ENCODE data around the gene SYNPO2. TPM values are rescaled to one million over a fixed set of nuclear protein-coding genes. Genes with fewer than 3 reads are reported as not detected.

Gene SYNPO2
- total and polyA plus RNA-seq, 2 of the 13 experiments (the other 11 are each of a cell fraction or from before 2014, with no cell fraction given) = not detected

GRCh38 chr4:119080721-119081541 lies 192.3 kb downstream of the SYNPO2 start (continued):
- TF ChIP-seq SOX13 (IDR thresholded peaks at IDR 0.05) = peak; percentile 63; the same call in 1 of the 2 replicates
- TF ChIP-seq SOX13 (CRISPR knock-in tag; conservative IDR thresholded peaks at IDR 0.05 in 1 of 2, IDR thresholded peaks at IDR 0.05 in 1 of 2) = peak in 1 of 2 experiments; percentile 97; a peak in 2 of 4 replicates
- TF ChIP-seq MYNN (CRISPR knock-in tag; IDR thresholded peaks at IDR 0.05; ENCODE audit: low read depth) = no peak
- TF ChIP-seq, protein P1, sequence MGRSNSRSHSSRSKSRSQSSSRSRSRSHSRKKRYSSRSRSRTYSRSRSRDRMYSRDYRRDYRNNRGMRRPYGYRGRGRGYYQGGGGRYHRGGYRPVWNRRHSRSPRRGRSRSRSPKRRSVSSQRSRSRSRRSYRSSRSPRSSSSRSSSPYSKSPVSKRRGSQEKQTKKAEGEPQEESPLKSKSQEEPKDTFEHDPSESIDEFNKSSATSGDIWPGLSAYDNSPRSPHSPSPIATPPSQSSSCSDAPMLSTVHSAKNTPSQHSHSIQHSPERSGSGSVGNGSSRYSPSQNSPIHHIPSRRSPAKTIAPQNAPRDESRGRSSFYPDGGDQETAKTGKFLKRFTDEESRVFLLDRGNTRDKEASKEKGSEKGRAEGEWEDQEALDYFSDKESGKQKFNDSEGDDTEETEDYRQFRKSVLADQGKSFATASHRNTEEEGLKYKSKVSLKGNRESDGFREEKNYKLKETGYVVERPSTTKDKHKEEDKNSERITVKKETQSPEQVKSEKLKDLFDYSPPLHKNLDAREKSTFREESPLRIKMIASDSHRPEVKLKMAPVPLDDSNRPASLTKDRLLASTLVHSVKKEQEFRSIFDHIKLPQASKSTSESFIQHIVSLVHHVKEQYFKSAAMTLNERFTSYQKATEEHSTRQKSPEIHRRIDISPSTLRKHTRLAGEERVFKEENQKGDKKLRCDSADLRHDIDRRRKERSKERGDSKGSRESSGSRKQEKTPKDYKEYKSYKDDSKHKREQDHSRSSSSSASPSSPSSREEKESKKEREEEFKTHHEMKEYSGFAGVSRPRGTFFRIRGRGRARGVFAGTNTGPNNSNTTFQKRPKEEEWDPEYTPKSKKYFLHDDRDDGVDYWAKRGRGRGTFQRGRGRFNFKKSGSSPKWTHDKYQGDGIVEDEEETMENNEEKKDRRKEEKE (IDR thresholded peaks at IDR 0.05) = no peak
- TF ChIP-seq ZNF614 (CRISPR knock-in tag; IDR thresholded peaks at IDR 0.05; ENCODE audit: borderline replicate concordance) = peak; percentile 72
- no peak; the same call in 1 of the 2 replicates for TF ChIP-seq GMEB1 (CRISPR knock-in tag; IDR thresholded peaks at IDR 0.05; ENCODE audit: borderline replicate concordance)
- no peak for TF ChIP-seq ZNF33A (CRISPR knock-in tag; IDR thresholded peaks at IDR 0.05; ENCODE audit: borderline replicate concordance)
- no peak for TF ChIP-seq ZNF577 (CRISPR knock-in tag; IDR thresholded peaks at IDR 0.05; ENCODE audit: borderline replicate concordance, low read depth)
- peak; percentile 65; the same call in 1 of the 2 replicates for TF ChIP-seq ZNF644 (CRISPR knock-in tag; IDR thresholded peaks at IDR 0.05; ENCODE audit: low read depth)
- no peak for TF ChIP-seq TSC22D2 (CRISPR knock-in tag; IDR thresholded peaks at IDR 0.05; ENCODE audit: borderline replicate concordance)
- peak; percentile 97 for TF ChIP-seq SOX5 (CRISPR knock-in tag; IDR thresholded peaks at IDR 0.05; ENCODE audit: borderline replicate concordance)
- TF ChIP-seq ZSCAN22 (CRISPR knock-in tag; IDR thresholded peaks at IDR 0.05) = no peak
- no peak for TF ChIP-seq CHCHD3 (CRISPR knock-in tag; IDR thresholded peaks at IDR 0.05)
- TF ChIP-seq ZNF597 (CRISPR knock-in tag; IDR thresholded peaks at IDR 0.05) = no peak
- no peak for TF ChIP-seq CREB1 (IDR thresholded peaks at IDR 0.05)
- TF ChIP-seq CREB1 (CRISPR knock-in tag; IDR thresholded peaks at IDR 0.05) = peak; percentile 61
- no peak for TF ChIP-seq CBX2 (IDR thresholded peaks at IDR 0.05; ENCODE audit: low read depth, low read length)
- TF ChIP-seq CBX2 (CRISPR knock-in tag; IDR thresholded peaks at IDR 0.05; ENCODE audit: low read depth) = no peak
- no peak for TF ChIP-seq ZNF512B (CRISPR knock-in tag; IDR thresholded peaks at IDR 0.05; ENCODE audit: borderline replicate concordance)

All from HepG2 (cell line).